NCI-H1048 (cell line): ENCODE results near the gene LEFTY2.
"Not testable (repeated sequence)": the region's sequence is repeated elsewhere in the genome, so short reads cannot be mapped to it uniquely, and the experiment has no call there.

Experiments used
- DNase-seq: peaks from one replicate; lab custom pipeline; 2025; lab: John Stamatoyannopoulos, UW

Gene LEFTY2

GRCh38 chr1:225903623-225904022 lies 37.4 kb downstream of the LEFTY2 start:
- DNase-seq, result no peak

- DNase-seq, result no peak
Measured at GRCh38 chr1:225899044-225899925, 41.7 kb downstream of the LEFTY2 start.

GRCh38 chr1:225897595-225898514 lies 43.2 kb downstream of the LEFTY2 start:
- no peak for DNase-seq

GRCh38 chr1:225896937-225897549 lies 44.0 kb downstream of the LEFTY2 start:
- no peak for DNase-seq

- no peak for DNase-seq
Measured at GRCh38 chr1:225896494-225896893, 44.5 kb downstream of the LEFTY2 start.

- DNase-seq, result no peak
Measured at GRCh38 chr1:225892307-225892706, 48.7 kb downstream of the LEFTY2 start.

- no peak for DNase-seq
Measured at GRCh38 chr1:225891229-225891972, 49.6 kb downstream of the LEFTY2 start.

- DNase-seq, result no peak
Measured at GRCh38 chr1:225890346-225891228, 50.4 kb downstream of the LEFTY2 start.

GRCh38 chr1:225889743-225890142 lies 51.3 kb downstream of the LEFTY2 start:
- no peak for DNase-seq

GRCh38 chr1:225888898-225889601 lies 52.0 kb downstream of the LEFTY2 start, which contains the start of gene LEFTY1:
LEFTY1 (minus strand) TSS chr1:225889146; CDS start chr1:225889066, 80 bp downstream.
- DNase-seq, result no peak

- DNase-seq, result no peak
Measured at GRCh38 chr1:225888289-225888897, 52.6 kb downstream of the LEFTY2 start.

GRCh38 chr1:225887554-225888288 lies 53.3 kb downstream of the LEFTY2 start:
- DNase-seq, result not testable (repeated sequence)

- DNase-seq, result no peak
Measured at GRCh38 chr1:225887030-225887314, 54.0 kb downstream of the LEFTY2 start.
